Measurements from ENCODE around the gene HP1BP3. TPM values are rescaled to one million over a fixed set of nuclear protein-coding genes. Genes with fewer than 3 reads are reported as not detected.

The HP1BP3 gene
- total RNA-seq, 3 donors from 2014 or later = 168 to 276 (median 246) TPM

- Histone ChIP-seq H3K4me3 (no peak overlapping the region), H3K4me1 (ENCODE audit: low read depth) (no peaks in the 10 kb centered on the region), H3K9me3 (no peaks in the 10 kb centered on the region), H3K36me3 (ENCODE audit: low read depth) (no peaks in the 10 kb centered on the region)
- intact Hi-C loops (cut with DNase I, micrococcal nuclease) = no loop called here
- no peak for ATAC-seq
- no peak for TF ChIP-seq CTCF (IDR thresholded peaks at IDR 0.05)
- DNase-seq = no peak
Observed at GRCh38 chr1:20725189-20726117, 61.7 kb downstream of the HP1BP3 start.

- Histone ChIP-seq H3K4me1 (ENCODE audit: low read depth) (no peaks in the 10 kb centered on the region), H3K9me3 (no peaks in the 10 kb centered on the region), H3K36me3 (ENCODE audit: low read depth) (no peaks in the 10 kb centered on the region), H3K4me3 (no peak overlapping the region)
- intact Hi-C loops (cut with DNase I, micrococcal nuclease) = no loop called here
- DNase-seq (no peak), ATAC-seq (no peak)
- TF ChIP-seq CTCF (IDR thresholded peaks at IDR 0.05) = no peak
Observed at GRCh38 chr1:20724364-20725188, 62.5 kb downstream of the HP1BP3 start.

GRCh38 chr1:20723537-20724363 is 63.4 kb downstream of the HP1BP3 start:
- H3K4me1 ChIP-seq (ENCODE audit: low read depth) = no peaks in the 10 kb centered on the region
- H3K9me3 ChIP-seq = no peaks in the 10 kb centered on the region
- intact Hi-C loops (cut with DNase I, micrococcal nuclease) = no loop called here
- ATAC-seq (no peak), DNase-seq (no peak)
- H3K36me3 ChIP-seq (ENCODE audit: low read depth) = no peaks in the 10 kb centered on the region
- no peak for TF ChIP-seq CTCF (IDR thresholded peaks at IDR 0.05)
- no peak overlapping the region for H3K4me3 ChIP-seq

GRCh38 chr1:20723159-20723536 is 64.0 kb downstream of the HP1BP3 start:
- DNase-seq (no peak), ATAC-seq (no peak)
- H3K4me3 ChIP-seq = no peak overlapping the region
- H3K9me3 ChIP-seq = no peaks in the 10 kb centered on the region
- intact Hi-C loops (cut with DNase I, micrococcal nuclease) = no loop called here
- no peaks in the 10 kb centered on the region for H3K36me3 ChIP-seq (ENCODE audit: low read depth)
- no peaks in the 10 kb centered on the region for H3K4me1 ChIP-seq (ENCODE audit: low read depth)
- TF ChIP-seq CTCF (IDR thresholded peaks at IDR 0.05) = no peak
